ENCODE results near the gene CLCN7.
"Not testable (repeated sequence)": the region's sequence is repeated elsewhere in the genome, so short reads cannot be mapped to it uniquely, and the experiment has no call there.

Gene CLCN7

GRCh38 chr16:1485847-1486496 lies 11.1 kb upstream of the CLCN7 start:
- DNase-seq: no peak

- no peak for DNase-seq
These were observed 7.3 kb upstream of the CLCN7 start for GRCh38 chr16:1481906-1482835.

GRCh38 chr16:1478937-1479336 lies 4.1 kb upstream of the CLCN7 start:
- DNase-seq: not testable (repeated sequence)

- no peak for DNase-seq
These were observed 2.2 kb upstream of the CLCN7 start for GRCh38 chr16:1477033-1477432.

- DNase-seq: no peak
These were observed 805 bp upstream of the CLCN7 start for GRCh38 chr16:1475552-1476114.

- DNase-seq: no peak
These were observed 589 bp downstream of the CLCN7 start for GRCh38 chr16:1474082-1474795.

GRCh38 chr16:1472974-1473373 lies 1.9 kb downstream of the CLCN7 start:
- no peak for DNase-seq

- no peak for DNase-seq
These were observed 3.1 kb downstream of the CLCN7 start for GRCh38 chr16:1471569-1472194.

GRCh38 chr16:1470481-1471251 lies 4.2 kb downstream of the CLCN7 start:
- DNase-seq: no peak

- DNase-seq: no peak
These were observed 5.1 kb downstream of the CLCN7 start for GRCh38 chr16:1469693-1470201.

- DNase-seq: not testable (repeated sequence)
These were observed 5.7 kb downstream of the CLCN7 start for GRCh38 chr16:1469141-1469540.

- no peak for DNase-seq
These were observed 6.4 kb downstream of the CLCN7 start for GRCh38 chr16:1468426-1468810.

- no peak for DNase-seq
These were observed 7.8 kb downstream of the CLCN7 start for GRCh38 chr16:1466968-1467521.

- DNase-seq: no peak
These were observed 8.8 kb downstream of the CLCN7 start for GRCh38 chr16:1466054-1466453.

- no peak for DNase-seq
These were observed 9.3 kb downstream of the CLCN7 start for GRCh38 chr16:1465567-1465915.

- no peak for DNase-seq
These were observed 9.8 kb downstream of the CLCN7 start for GRCh38 chr16:1464894-1465566.

GRCh38 chr16:1464196-1464893 lies 10.5 kb downstream of the CLCN7 start:
- no peak for DNase-seq

- DNase-seq: no peak
These were observed 13.7 kb downstream of the CLCN7 start for GRCh38 chr16:1461146-1461545.

- no peak for DNase-seq
These were observed 14.2 kb downstream of the CLCN7 start for GRCh38 chr16:1460602-1461138.

- DNase-seq: no peak
These were observed 14.9 kb downstream of the CLCN7 start for GRCh38 chr16:1459967-1460366.

Data from activated CD4-positive, alpha-beta T cell treated with anti-CD3 and anti-CD28 coated beads, Interleukin-2, amount 50 U/mL, for 16 hours (primary cell).